Measurements from ENCODE around the gene GNA14. TPM values are rescaled to one million over a fixed set of nuclear protein-coding genes. Genes with fewer than 3 reads are reported as not detected.

GNA14 gene
- total RNA-seq, 2 experiments from 2014 or later = not detected

- Histone ChIP-seq H3K9me3 (ENCODE audit: control insufficient read depth in 1 of 2, insufficient read depth in 1 of 2, low read length in 2 of 2) (no peaks in the 10 kb centered on the region), H3K27me3 (ENCODE audit: control insufficient read depth in 1 of 2, insufficient read depth in 2 of 2, low read length in 2 of 2) (no peaks in the 10 kb centered on the region), H3K4me3 (ENCODE audit: low read length) (no peak overlapping the region), H3K36me3 (ENCODE audit: insufficient read depth, low read length) (no peaks in the 10 kb centered on the region), H3K27ac (ENCODE audit: low read depth in 1 of 2, low read length in 2 of 2) (no peak overlapping the region), H3K4me1 (ENCODE audit: insufficient read depth, low read length) (peaks cover 5% of the 10 kb centered on the region)
- H3K4me1 Mint-ChIP-seq (ENCODE audit: low read depth) = peaks cover 5% of the 10 kb centered on the region
- peaks cover 5% of the 10 kb centered on the region for H3K27me3 Mint-ChIP-seq
- TF ChIP-seq, protein P1, sequence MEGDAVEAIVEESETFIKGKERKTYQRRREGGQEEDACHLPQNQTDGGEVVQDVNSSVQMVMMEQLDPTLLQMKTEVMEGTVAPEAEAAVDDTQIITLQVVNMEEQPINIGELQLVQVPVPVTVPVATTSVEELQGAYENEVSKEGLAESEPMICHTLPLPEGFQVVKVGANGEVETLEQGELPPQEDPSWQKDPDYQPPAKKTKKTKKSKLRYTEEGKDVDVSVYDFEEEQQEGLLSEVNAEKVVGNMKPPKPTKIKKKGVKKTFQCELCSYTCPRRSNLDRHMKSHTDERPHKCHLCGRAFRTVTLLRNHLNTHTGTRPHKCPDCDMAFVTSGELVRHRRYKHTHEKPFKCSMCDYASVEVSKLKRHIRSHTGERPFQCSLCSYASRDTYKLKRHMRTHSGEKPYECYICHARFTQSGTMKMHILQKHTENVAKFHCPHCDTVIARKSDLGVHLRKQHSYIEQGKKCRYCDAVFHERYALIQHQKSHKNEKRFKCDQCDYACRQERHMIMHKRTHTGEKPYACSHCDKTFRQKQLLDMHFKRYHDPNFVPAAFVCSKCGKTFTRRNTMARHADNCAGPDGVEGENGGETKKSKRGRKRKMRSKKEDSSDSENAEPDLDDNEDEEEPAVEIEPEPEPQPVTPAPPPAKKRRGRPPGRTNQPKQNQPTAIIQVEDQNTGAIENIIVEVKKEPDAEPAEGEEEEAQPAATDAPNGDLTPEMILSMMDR (IDR thresholded peaks at IDR 0.05) = no peak
- no peak overlapping the region for H3K27ac Mint-ChIP-seq
- DNase-seq (no peak), ATAC-seq (ENCODE audit: poor library complexity) (no peak)
- no peak overlapping the region for H3K4me3 Mint-ChIP-seq
- intact Hi-C loops (cut with DNase I, micrococcal nuclease) = loop anchor here (5.0 kb wide), 4 partner anchors 320 to 935 kb away; no protein-coding TSS in a partner anchor
- ChIA-PET POLR2A (no interaction called here), CTCF (no interaction called here)
- H3K36me3 Mint-ChIP-seq (ENCODE audit: low read depth) = no peaks in the 10 kb centered on the region
- no peaks in the 10 kb centered on the region for H3K9me3 Mint-ChIP-seq
These were observed 216.1 kb downstream of the GNA14 start for GRCh38 chr9:77432053-77432452.

GRCh38 chr9:77429928-77430327 lies 218.2 kb downstream of the GNA14 start:
- TF ChIP-seq, protein P1 (IDR thresholded peaks at IDR 0.05) = no peak
- Mint-ChIP-seq H3K4me1 (ENCODE audit: low read depth) (peaks cover 5% of the 10 kb centered on the region), H3K27me3 (peaks cover 5% of the 10 kb centered on the region), H3K9me3 (no peaks in the 10 kb centered on the region), H3K4me3 (no peak overlapping the region), H3K36me3 (ENCODE audit: low read depth) (no peaks in the 10 kb centered on the region), H3K27ac (no peak overlapping the region)
- Histone ChIP-seq H3K9me3 (ENCODE audit: control insufficient read depth in 1 of 2, insufficient read depth in 1 of 2, low read length in 2 of 2) (no peaks in the 10 kb centered on the region), H3K4me1 (ENCODE audit: insufficient read depth, low read length) (peaks cover 5% of the 10 kb centered on the region), H3K36me3 (ENCODE audit: insufficient read depth, low read length) (no peaks in the 10 kb centered on the region), H3K4me3 (ENCODE audit: low read length) (no peak overlapping the region), H3K27ac (ENCODE audit: low read depth in 1 of 2, low read length in 2 of 2) (no peak overlapping the region), H3K27me3 (ENCODE audit: control insufficient read depth in 1 of 2, insufficient read depth in 2 of 2, low read length in 2 of 2) (no peaks in the 10 kb centered on the region)
- no peak for ATAC-seq (ENCODE audit: poor library complexity)
- DNase-seq = no peak
- intact Hi-C loops (cut with DNase I, micrococcal nuclease) = loop anchor here (5.0 kb wide), 4 partner anchors 322 to 937 kb away; no protein-coding TSS in a partner anchor
- CTCF ChIA-PET = no interaction called here
- POLR2A ChIA-PET = no interaction called here

DNA sequence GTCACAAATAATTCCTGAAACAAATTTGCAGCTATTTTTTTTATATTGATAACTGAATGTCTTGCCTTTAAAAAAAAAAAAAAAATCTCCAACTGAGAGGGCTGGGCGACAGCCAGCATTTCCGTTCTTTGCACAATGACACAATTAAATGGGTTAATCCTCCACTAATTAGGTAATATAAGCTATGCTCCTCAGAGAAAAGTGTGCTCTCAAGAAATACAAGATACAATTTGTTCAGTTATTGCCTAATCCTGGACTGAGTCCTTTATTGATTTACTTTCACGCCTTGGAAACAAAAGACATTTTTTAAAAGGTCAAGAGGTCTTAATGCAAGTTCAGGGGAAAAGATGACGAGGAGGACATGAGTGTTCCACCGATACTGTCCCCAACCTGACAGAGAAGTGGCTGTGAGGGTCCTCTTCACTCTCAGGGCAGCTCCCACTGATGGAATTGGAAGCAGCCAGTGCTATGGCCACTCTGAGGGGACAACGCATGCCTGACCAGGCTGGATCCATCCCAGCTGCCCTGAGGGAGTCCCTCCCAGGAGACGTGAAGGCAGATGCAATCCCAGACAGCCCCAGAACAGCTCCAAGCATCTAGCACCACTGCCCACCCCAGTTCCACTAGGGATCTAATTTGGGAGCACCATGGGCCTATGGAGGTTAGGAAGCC lies 220.7 kb downstream of the GNA14 start:
- Histone ChIP-seq H3K27ac (ENCODE audit: low read depth in 1 of 2, low read length in 2 of 2) (no peak overlapping the region), H3K27me3 (ENCODE audit: control insufficient read depth in 1 of 2, insufficient read depth in 2 of 2, low read length in 2 of 2) (no peaks in the 10 kb centered on the region), H3K4me3 (ENCODE audit: low read length) (no peak overlapping the region), H3K9me3 (ENCODE audit: control insufficient read depth in 1 of 2, insufficient read depth in 1 of 2, low read length in 2 of 2) (peaks cover 0 to 5% of the 10 kb centered on the region in 2 experiments), H3K4me1 (ENCODE audit: insufficient read depth, low read length) (no peaks in the 10 kb centered on the region), H3K36me3 (ENCODE audit: insufficient read depth, low read length) (no peaks in the 10 kb centered on the region)
- TF ChIP-seq, protein P1 (IDR thresholded peaks at IDR 0.05) = no peak
- DNase-seq (no peak), ATAC-seq (ENCODE audit: poor library complexity) (no peak)
- Mint-ChIP-seq H3K4me1 (ENCODE audit: low read depth) (no peaks in the 10 kb centered on the region), H3K4me3 (no peak overlapping the region), H3K27me3 (no peaks in the 10 kb centered on the region), H3K27ac (no peak overlapping the region), H3K9me3 (peaks cover 2% of the 10 kb centered on the region), H3K36me3 (ENCODE audit: low read depth) (no peaks in the 10 kb centered on the region)
- intact Hi-C loops (cut with DNase I, micrococcal nuclease) = no loop called here
- POLR2A ChIA-PET = no interaction called here
- CTCF ChIA-PET = no interaction called here

Data from CD4-positive, alpha-beta T cell (primary cell).